ENCODE measurements around the gene SLC25A6. TPM values are rescaled to one million over a fixed set of nuclear protein-coding genes. Genes with fewer than 3 reads are reported as not detected.

Gene SLC25A6
- total and polyA plus RNA-seq, 8 donors, result 188 to 398 (median 229) TPM

- no peaks in the 10 kb centered on the region for H3K27me3 ChIP-seq
- H3K27ac ChIP-seq, result no peak overlapping the region
- no peak for TF ChIP-seq CTCF (IDR thresholded peaks at IDR 0.05)
- 47 to 59% methylated on average over 12 to 14 of the region's 14 CpGs for WGBS, 2 donors
- no peak for FAIRE-seq
- ATAC-seq, result peak in 2 of 4 donors; percentile 14 to 29
- no peaks in the 10 kb centered on the region for H3K4me1 ChIP-seq
- H3K36me3 ChIP-seq, result no peaks in the 10 kb centered on the region
- H3K4me3 ChIP-seq, result no peak overlapping the region
- H3K9me3 ChIP-seq, result no peaks in the 10 kb centered on the region
- intact Hi-C loops (cut with DNase I), result no loop called here
- peak in 2 of 6 donors; percentile 53 to 68 for DNase-seq
Measured at GRCh38 chrX:1420371-1420770, 28.5 kb upstream of the SLC25A6 start.

DNA sequence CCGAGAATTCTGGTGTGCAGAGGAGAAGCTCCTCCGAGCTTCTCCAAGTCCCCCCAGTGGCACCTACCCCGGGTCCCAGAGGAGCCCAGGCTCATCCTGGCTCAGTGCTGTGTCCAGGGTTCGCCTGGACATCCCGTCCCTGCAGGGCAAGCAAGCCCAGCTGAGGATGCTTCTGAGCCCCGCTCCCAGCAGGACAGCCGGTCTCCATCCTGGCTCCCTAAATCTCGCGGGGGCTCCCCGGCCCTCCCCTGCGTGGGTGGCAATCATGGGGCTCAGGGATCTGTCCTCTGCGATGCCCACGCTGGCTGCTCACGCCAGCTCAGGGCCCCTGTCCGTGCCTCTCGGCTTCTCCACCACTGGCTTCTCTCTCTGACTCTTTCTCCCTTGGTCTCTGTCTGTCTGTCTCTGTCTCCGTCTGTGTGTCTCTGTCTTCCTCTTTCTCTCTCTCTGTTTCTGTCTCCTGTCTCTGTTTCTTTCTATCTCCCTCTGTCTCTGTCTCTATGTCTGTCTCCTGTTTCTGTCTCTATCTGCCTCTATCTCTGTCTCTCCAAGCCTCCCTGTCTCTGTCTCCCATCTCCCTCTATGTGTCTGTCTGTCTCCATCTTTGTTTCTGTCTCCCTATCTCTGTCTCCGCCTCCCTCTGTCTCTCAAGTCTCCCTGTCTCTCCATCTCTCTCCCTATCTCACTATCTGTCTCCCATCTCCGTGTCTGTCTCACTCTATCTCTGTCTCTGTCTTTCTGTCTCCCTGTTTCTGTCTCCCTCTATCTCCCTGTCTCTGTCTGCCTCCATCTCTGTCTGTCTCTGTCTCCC, 27.8 kb upstream of the SLC25A6 start:
- DNase-seq (peak in 2 of 6 donors; percentile 56), FAIRE-seq (no peak), ATAC-seq (peak in 1 of 4 donors; percentile 6)
- intact Hi-C loops (cut with DNase I), result no loop called here
- no peaks in the 10 kb centered on the region for H3K36me3 ChIP-seq
- TF ChIP-seq CTCF (IDR thresholded peaks at IDR 0.05), result no peak
- WGBS, 2 donors, result 86 to 88% methylated on average over 19 of the region's 19 CpGs
- no peak overlapping the region for H3K27ac ChIP-seq
- H3K4me3 ChIP-seq, result no peak overlapping the region
- no peaks in the 10 kb centered on the region for H3K4me1 ChIP-seq
- no peaks in the 10 kb centered on the region for H3K27me3 ChIP-seq
- no peaks in the 10 kb centered on the region for H3K9me3 ChIP-seq

DNA sequence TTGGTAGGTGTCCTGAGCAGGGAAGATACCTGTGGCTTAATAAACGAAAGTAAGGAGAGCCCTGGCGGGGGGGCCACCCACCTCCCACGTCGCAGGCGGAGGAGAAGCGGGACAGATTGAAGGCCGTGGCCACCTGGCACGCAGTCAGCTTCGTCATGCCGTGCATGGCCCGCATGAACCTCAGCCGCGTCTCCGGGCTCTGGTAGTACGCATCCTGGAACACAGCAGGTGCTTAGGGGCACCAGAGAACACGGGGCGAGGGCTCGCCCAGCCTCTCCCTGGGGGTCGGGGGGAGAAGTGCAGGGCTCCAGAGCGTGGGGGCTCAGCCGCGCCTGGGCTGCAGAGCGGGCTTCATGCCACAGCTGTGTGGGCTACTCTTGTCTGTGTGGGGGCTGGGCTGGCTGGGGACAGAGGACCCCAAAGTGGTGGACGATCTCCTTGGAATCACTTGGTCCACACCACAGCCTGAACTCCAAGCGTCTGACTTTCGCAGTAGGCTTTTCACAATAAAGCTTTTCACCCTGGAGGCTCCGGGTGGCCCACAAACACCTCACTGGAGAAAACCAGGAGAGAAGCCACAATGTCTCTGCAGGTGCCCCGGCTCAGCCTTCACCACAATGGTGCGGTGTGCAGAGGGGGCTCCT, 27.1 kb upstream of the SLC25A6 start:
- WGBS, 2 donors, result 92% methylated on average over 29 of the region's 29 CpGs
- no peak for FAIRE-seq
- intact Hi-C loops (cut with DNase I), result no loop called here
- H3K27me3 ChIP-seq, result no peaks in the 10 kb centered on the region
- peak in 1 of 4 donors; percentile 3 for ATAC-seq
- no peak for TF ChIP-seq CTCF (IDR thresholded peaks at IDR 0.05)
- no peaks in the 10 kb centered on the region for H3K9me3 ChIP-seq
- H3K27ac ChIP-seq, result no peak overlapping the region
- no peaks in the 10 kb centered on the region for H3K4me1 ChIP-seq
- peak in 2 of 6 donors; percentile 54 to 79 for DNase-seq
- no peak overlapping the region for H3K4me3 ChIP-seq
- H3K36me3 ChIP-seq, result no peaks in the 10 kb centered on the region

- 91 to 95% methylated on average over 20 of the region's 20 CpGs for WGBS, 2 donors
- ATAC-seq (no peak), FAIRE-seq (no peak), DNase-seq (peak in 2 of 6 donors; percentile 45 to 56)
- intact Hi-C loops (cut with DNase I), result no loop called here
- Histone ChIP-seq H3K36me3 (peaks cover 0 to 2% (median 0%) of the 10 kb centered on the region in 3 donors), H3K4me3 (no peak overlapping the region), H3K4me1 (no peaks in the 10 kb centered on the region), H3K27ac (no peak overlapping the region), H3K27me3 (no peaks in the 10 kb centered on the region), H3K9me3 (no peaks in the 10 kb centered on the region)
- TF ChIP-seq CTCF (IDR thresholded peaks at IDR 0.05), result no peak
Measured at GRCh38 chrX:1417921-1418771, 26.2 kb upstream of the SLC25A6 start.
